ENCODE data around the gene SMR3B. TPM values are rescaled to one million over a fixed set of nuclear protein-coding genes. Genes with fewer than 3 reads are reported as not detected.

The SMR3B gene
- total RNA-seq, 2 experiments from 2014 or later = not detected

- no peak overlapping the region for H3K4me3 Mint-ChIP-seq
- CTCF ChIA-PET = no interaction called here
- no peak for TF ChIP-seq CTCF (IDR thresholded peaks at IDR 0.05)
- H3K4me1 Mint-ChIP-seq (ENCODE audit: low read depth) = no peaks in the 10 kb centered on the region
- H3K9me3 Mint-ChIP-seq = peaks cover 3% of the 10 kb centered on the region
- no peak for DNase-seq
- H3K27me3 Mint-ChIP-seq = peaks cover 1% of the 10 kb centered on the region
- intact Hi-C loops (cut with micrococcal nuclease) = no loop called here
- no peak overlapping the region for H3K27ac Mint-ChIP-seq
- ATAC-seq = no peak
- POLR2A ChIA-PET = no interaction called here
- no peaks in the 10 kb centered on the region for H3K36me3 Mint-ChIP-seq (ENCODE audit: low read depth)
Observed at GRCh38 chr4:70437197-70437596, 54.3 kb downstream of the SMR3B start.

Other genes starting within 250 kb of the SMR3B start
- not detected for gene PRR27, start 228.9 kb upstream of the SMR3B start, total RNA-seq
- gene ODAM, start 187.4 kb upstream of the SMR3B start, total RNA-seq = not detected
- gene FDCSP, start 157.0 kb upstream of the SMR3B start, total RNA-seq = not detected
- not detected for gene CSN3, start 140.5 kb upstream of the SMR3B start, total RNA-seq
- not detected for gene CABS1, start 48.1 kb upstream of the SMR3B start, total RNA-seq
- not detected for gene SMR3A, start 22.4 kb upstream of the SMR3B start, total RNA-seq
- gene OPRPN, start 14.8 kb downstream of the SMR3B start, total RNA-seq = not detected
- gene MUC7, start 89.1 kb downstream of the SMR3B start, total RNA-seq = not detected
- not detected for gene AMTN, start 135.4 kb downstream of the SMR3B start, total RNA-seq
- not detected for gene AMBN, start 209.1 kb downstream of the SMR3B start, total RNA-seq
- not detected for gene ENAM, start 245.6 kb downstream of the SMR3B start, total RNA-seq